Nephron progenitor cell (in vitro differentiated cells): ENCODE data around the gene UNC80.

Experiments used
- DNase-seq: peaks from one replicate; pipeline ENCODE4 v3.0.0; 2021
- H3K27ac Mint-ChIP-seq: 2 replicates; pipeline ENCODE4 v1.8.0; 2021; ENCODE audit warnings: mild to moderate bottlenecking, moderate library complexity, mixed read lengths
- H3K27me3 Mint-ChIP-seq: 2 replicates; pipeline ENCODE4 v1.8.0; 2021; ENCODE audit warnings: mild to moderate bottlenecking, low read depth, mixed read lengths; ENCODE audit not compliant: poor library complexity
- H3K36me3 Mint-ChIP-seq: 2 replicates; pipeline ENCODE4 v1.8.0; 2021; ENCODE audit warnings: low read depth, mixed read lengths
- H3K4me1 Mint-ChIP-seq: 2 replicates; pipeline ENCODE4 v1.8.0; 2021; ENCODE audit warnings: mixed read lengths
- H3K4me3 Mint-ChIP-seq: 2 replicates; pipeline ENCODE4 v1.8.0; 2021; ENCODE audit warnings: mild to moderate bottlenecking, moderate library complexity, mixed read lengths
- H3K9me3 Mint-ChIP-seq: 2 replicates; pipeline ENCODE4 v1.8.0; 2021; ENCODE audit warnings: mild to moderate bottlenecking, moderate library complexity, mixed read lengths
- CTCF ChIP-seq: fragments of 200-600 bp; sonication (generic); IDR thresholded peaks from 2 replicates; pipeline ENCODE4 v1.5.0; 2021; ENCODE audit warnings: antibody characterized with exemption

UNC80 gene

GRCh38 chr2:209900638-209901037 lies 129.0 kb downstream of the UNC80 start:
- no peak for TF ChIP-seq CTCF
- Mint-ChIP-seq H3K4me3 (no peak overlapping the region), H3K27me3 (peaks cover 5% of the 10 kb centered on the region), H3K4me1 (no peaks in the 10 kb centered on the region), H3K9me3 (no peaks in the 10 kb centered on the region), H3K27ac (no peak overlapping the region), H3K36me3 (no peaks in the 10 kb centered on the region)
- no peak for DNase-seq

- no peak for TF ChIP-seq CTCF
- no peak for DNase-seq
- H3K36me3 Mint-ChIP-seq: no peaks in the 10 kb centered on the region
- no peak overlapping the region for H3K4me3 Mint-ChIP-seq
- H3K9me3 Mint-ChIP-seq: no peaks in the 10 kb centered on the region
- peaks cover 5% of the 10 kb centered on the region for H3K27me3 Mint-ChIP-seq
- no peaks in the 10 kb centered on the region for H3K4me1 Mint-ChIP-seq
- H3K27ac Mint-ChIP-seq: no peak overlapping the region
These were observed 129.5 kb downstream of the UNC80 start for GRCh38 chr2:209901172-209901571.

GRCh38 chr2:209905691-209906090 lies 134.1 kb downstream of the UNC80 start:
- H3K27ac Mint-ChIP-seq: no peak overlapping the region
- no peak for TF ChIP-seq CTCF
- H3K27me3 Mint-ChIP-seq: peaks cover 5% of the 10 kb centered on the region
- no peak for DNase-seq
- no peaks in the 10 kb centered on the region for H3K36me3 Mint-ChIP-seq
- H3K9me3 Mint-ChIP-seq: no peaks in the 10 kb centered on the region
- no peak overlapping the region for H3K4me3 Mint-ChIP-seq
- no peaks in the 10 kb centered on the region for H3K4me1 Mint-ChIP-seq

- no peaks in the 10 kb centered on the region for H3K4me1 Mint-ChIP-seq
- H3K4me3 Mint-ChIP-seq: no peak overlapping the region
- no peak for TF ChIP-seq CTCF
- H3K36me3 Mint-ChIP-seq: no peaks in the 10 kb centered on the region
- DNase-seq: no peak
- H3K27me3 Mint-ChIP-seq: no peaks in the 10 kb centered on the region
- H3K9me3 Mint-ChIP-seq: no peaks in the 10 kb centered on the region
- H3K27ac Mint-ChIP-seq: no peak overlapping the region
These were observed 136.1 kb downstream of the UNC80 start for GRCh38 chr2:209907746-209908145.

GRCh38 chr2:209908511-209908910 lies 136.9 kb downstream of the UNC80 start:
- DNase-seq: no peak
- Mint-ChIP-seq H3K9me3 (no peaks in the 10 kb centered on the region), H3K36me3 (no peaks in the 10 kb centered on the region), H3K27ac (no peak overlapping the region), H3K4me1 (no peaks in the 10 kb centered on the region), H3K27me3 (no peaks in the 10 kb centered on the region), H3K4me3 (no peak overlapping the region)
- no peak for TF ChIP-seq CTCF

- Mint-ChIP-seq H3K4me1 (no peaks in the 10 kb centered on the region), H3K9me3 (no peaks in the 10 kb centered on the region), H3K27ac (no peak overlapping the region), H3K27me3 (no peaks in the 10 kb centered on the region), H3K4me3 (no peak overlapping the region), H3K36me3 (no peaks in the 10 kb centered on the region)
- DNase-seq: no peak
- TF ChIP-seq CTCF: no peak
These were observed 139.9 kb downstream of the UNC80 start for GRCh38 chr2:209911486-209911885.
